ENCODE data around the gene INPP5A. TPM values are rescaled to one million over a fixed set of nuclear protein-coding genes. Genes with fewer than 3 reads are reported as not detected.

The INPP5A gene
- total RNA-seq, 1 donor from 2014 or later, result 30.6 TPM

DNA sequence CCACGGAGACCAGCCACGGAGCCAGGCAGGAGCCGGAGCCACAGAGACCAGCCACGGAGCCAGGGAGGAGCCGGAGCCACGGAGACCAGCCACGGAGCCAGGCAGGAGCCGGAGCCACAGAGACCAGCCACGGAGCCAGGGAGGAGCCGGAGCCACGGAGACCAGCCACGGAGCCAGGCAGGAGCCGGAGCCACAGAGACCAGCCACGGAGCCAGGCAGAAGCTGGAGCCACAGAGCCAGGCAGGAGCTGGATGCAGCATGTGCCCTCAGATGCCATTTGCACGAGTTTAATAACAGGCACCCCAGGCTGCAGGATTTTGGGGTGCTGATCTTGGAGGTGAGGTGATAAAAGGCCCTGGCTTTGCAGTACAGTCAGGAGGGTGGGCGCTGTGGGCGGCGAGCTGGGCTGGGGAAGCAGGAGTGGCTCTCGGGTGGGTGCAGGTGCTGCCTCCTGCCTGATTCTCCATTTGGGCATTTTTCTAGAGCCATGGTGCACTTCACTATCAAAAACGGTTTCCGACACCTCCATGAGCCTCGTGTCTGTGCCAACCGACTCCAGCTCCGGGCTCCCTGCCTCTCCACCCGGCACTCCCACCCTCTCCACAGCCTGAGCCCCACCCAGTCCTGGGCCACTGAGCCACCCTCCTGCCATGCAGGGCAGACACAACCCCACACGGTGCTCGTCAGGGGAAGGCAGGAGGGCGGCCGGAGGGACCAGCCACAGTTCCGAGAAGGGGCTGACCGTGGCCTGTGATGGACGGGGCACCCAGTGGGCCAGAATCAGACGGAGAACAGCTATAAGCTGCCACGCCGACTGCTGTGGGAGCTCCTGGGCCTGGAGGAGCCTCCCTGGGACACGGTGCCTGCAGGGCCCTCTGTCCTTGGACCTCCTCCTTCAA, 289.2 kb downstream of the INPP5A start:
- Mint-ChIP-seq H3K4me1 (ENCODE audit: low read depth) (no peaks in the 10 kb centered on the region), H3K36me3 (ENCODE audit: insufficient read depth) (peaks cover 2% of the 10 kb centered on the region), H3K9me3 (ENCODE audit: low read depth) (peaks cover 8% of the 10 kb centered on the region), H3K4me3 (ENCODE audit: low read depth) (no peak overlapping the region), H3K27ac (peak overlapping the region; percentile 91), H3K27me3 (peaks cover 28% of the 10 kb centered on the region)
- TF ChIP-seq, protein P1, sequence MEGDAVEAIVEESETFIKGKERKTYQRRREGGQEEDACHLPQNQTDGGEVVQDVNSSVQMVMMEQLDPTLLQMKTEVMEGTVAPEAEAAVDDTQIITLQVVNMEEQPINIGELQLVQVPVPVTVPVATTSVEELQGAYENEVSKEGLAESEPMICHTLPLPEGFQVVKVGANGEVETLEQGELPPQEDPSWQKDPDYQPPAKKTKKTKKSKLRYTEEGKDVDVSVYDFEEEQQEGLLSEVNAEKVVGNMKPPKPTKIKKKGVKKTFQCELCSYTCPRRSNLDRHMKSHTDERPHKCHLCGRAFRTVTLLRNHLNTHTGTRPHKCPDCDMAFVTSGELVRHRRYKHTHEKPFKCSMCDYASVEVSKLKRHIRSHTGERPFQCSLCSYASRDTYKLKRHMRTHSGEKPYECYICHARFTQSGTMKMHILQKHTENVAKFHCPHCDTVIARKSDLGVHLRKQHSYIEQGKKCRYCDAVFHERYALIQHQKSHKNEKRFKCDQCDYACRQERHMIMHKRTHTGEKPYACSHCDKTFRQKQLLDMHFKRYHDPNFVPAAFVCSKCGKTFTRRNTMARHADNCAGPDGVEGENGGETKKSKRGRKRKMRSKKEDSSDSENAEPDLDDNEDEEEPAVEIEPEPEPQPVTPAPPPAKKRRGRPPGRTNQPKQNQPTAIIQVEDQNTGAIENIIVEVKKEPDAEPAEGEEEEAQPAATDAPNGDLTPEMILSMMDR (IDR thresholded peaks at IDR 0.05; ENCODE audit: unreplicated experiment), result no peak
- no peak for DNase-seq (ENCODE audit: low spot score, unreplicated experiment)

DNA sequence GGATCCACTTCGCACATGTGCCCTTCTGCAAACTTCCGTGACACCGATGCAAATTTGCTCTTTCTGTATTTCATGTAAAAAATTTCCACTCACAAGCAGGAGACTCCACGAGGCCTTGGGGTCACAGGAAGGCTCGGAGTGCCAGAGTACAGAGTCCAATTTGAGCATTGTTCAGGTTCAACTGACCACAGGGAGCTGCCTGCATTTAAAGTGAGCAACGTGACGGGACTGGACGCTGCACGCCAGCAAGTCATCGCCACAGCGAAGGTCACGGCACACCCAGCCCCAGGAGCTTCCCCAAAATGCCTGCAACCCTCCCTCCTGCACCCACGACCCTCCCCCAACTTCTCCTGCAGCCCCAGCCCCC, 289.8 kb downstream of the INPP5A start:
- H3K4me3 Mint-ChIP-seq (ENCODE audit: low read depth), result no peak overlapping the region
- peaks cover 32% of the 10 kb centered on the region for H3K27me3 Mint-ChIP-seq
- peak overlapping the region; percentile 88 for H3K27ac Mint-ChIP-seq
- no peaks in the 10 kb centered on the region for H3K4me1 Mint-ChIP-seq (ENCODE audit: low read depth)
- DNase-seq (ENCODE audit: low spot score, unreplicated experiment), result no peak
- TF ChIP-seq, protein P1 (IDR thresholded peaks at IDR 0.05; ENCODE audit: unreplicated experiment), result no peak
- H3K9me3 Mint-ChIP-seq (ENCODE audit: low read depth), result peaks cover 8% of the 10 kb centered on the region
- H3K36me3 Mint-ChIP-seq (ENCODE audit: insufficient read depth), result peaks cover 2% of the 10 kb centered on the region

GRCh38 chr10:132827861-132828539, 290.4 kb downstream of the INPP5A start:
- no peak for DNase-seq (ENCODE audit: low spot score, unreplicated experiment)
- TF ChIP-seq, protein P1 (IDR thresholded peaks at IDR 0.05; ENCODE audit: unreplicated experiment), result no peak
- Mint-ChIP-seq H3K4me1 (ENCODE audit: low read depth) (no peaks in the 10 kb centered on the region), H3K27me3 (peaks cover 34% of the 10 kb centered on the region), H3K4me3 (ENCODE audit: low read depth) (no peak overlapping the region), H3K9me3 (ENCODE audit: low read depth) (peaks cover 8% of the 10 kb centered on the region), H3K27ac (peak overlapping the region; percentile 80), H3K36me3 (ENCODE audit: insufficient read depth) (peaks cover 2% of the 10 kb centered on the region)

- Mint-ChIP-seq H3K27me3 (peaks cover 34% of the 10 kb centered on the region), H3K36me3 (ENCODE audit: insufficient read depth) (peaks cover 2% of the 10 kb centered on the region), H3K27ac (no peak overlapping the region), H3K4me1 (ENCODE audit: low read depth) (no peaks in the 10 kb centered on the region), H3K9me3 (ENCODE audit: low read depth) (peaks cover 8% of the 10 kb centered on the region), H3K4me3 (ENCODE audit: low read depth) (no peak overlapping the region)
- TF ChIP-seq, protein P1 (IDR thresholded peaks at IDR 0.05; ENCODE audit: unreplicated experiment), result no peak
- no peak for DNase-seq (ENCODE audit: low spot score, unreplicated experiment)
Measured at GRCh38 chr10:132828681-132829080, 291.1 kb downstream of the INPP5A start.

- DNase-seq (ENCODE audit: low spot score, unreplicated experiment), result no peak
- Mint-ChIP-seq H3K9me3 (ENCODE audit: low read depth) (peaks cover 8% of the 10 kb centered on the region), H3K4me3 (ENCODE audit: low read depth) (no peak overlapping the region), H3K27me3 (peaks cover 34% of the 10 kb centered on the region), H3K36me3 (ENCODE audit: insufficient read depth) (peaks cover 2% of the 10 kb centered on the region), H3K27ac (no peak overlapping the region), H3K4me1 (ENCODE audit: low read depth) (no peaks in the 10 kb centered on the region)
- TF ChIP-seq, protein P1 (IDR thresholded peaks at IDR 0.05; ENCODE audit: unreplicated experiment), result no peak
Measured at GRCh38 chr10:132829403-132829802, 291.8 kb downstream of the INPP5A start.

Measured in progenitor cell of endocrine pancreas (in vitro differentiated cells).